Measurements from ENCODE around the gene OLIG2.

Gene OLIG2

DNA sequence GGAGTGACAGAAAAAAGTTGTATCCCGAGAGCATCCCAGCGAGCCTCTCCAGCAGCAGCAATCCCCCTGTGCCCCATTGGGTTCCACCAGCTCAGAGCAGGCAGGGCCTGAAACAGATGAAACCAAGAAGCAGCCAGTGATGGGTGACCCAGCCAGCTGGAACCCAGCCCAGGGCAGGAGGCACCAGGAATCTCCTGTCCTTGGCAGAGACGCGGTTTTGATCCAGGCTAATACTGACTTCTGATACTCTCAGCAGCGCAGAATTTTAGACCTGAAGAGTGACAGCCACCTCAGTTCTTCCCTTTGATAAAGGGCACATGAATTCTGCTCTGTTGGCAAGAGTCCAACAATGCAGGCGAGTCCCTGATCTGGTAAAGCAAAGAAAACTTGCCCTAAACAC is 32.8 kb downstream of the OLIG2 start:
- H3K27me3 ChIP-seq (ENCODE audit: control insufficient read depth in 1 of 2, insufficient read depth in 2 of 2, low read length in 2 of 2), result peaks cover 0 to 3% of the 10 kb centered on the region in 2 donors
- no peaks in the 10 kb centered on the region for H3K36me3 ChIP-seq (ENCODE audit: insufficient read depth, low read length)
- no peak overlapping the region for H3K27ac ChIP-seq (ENCODE audit: low read depth, low read length)
- no peak overlapping the region for H3K9ac ChIP-seq (ENCODE audit: low read length)
- H3K9me3 ChIP-seq (ENCODE audit: low read length), result no peaks in the 10 kb centered on the region
- no peaks in the 10 kb centered on the region for H3K4me1 ChIP-seq (ENCODE audit: insufficient read depth, low read length)
- no peak overlapping the region for H3K4me3 ChIP-seq (ENCODE audit: low read depth in 1 of 2, low read length in 2 of 2)

DNA sequence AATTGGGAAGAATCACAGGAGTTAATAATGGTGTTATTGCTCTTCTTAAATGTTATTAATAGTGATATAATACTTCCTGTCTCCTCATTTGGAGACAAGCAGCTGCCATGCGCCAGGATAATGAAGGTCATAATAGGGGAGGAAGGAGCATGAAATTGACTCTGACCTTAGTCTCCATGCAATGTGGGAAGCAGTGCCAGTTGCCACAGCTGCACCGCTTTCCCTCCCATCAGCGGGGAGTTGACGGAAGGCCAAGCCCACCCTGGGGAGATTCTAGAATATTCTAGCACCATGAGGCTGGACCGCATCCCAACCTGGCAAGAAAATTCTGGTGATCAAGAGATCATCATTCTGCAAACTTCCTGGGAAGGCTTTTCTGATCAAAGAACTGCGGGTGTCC is 33.2 kb downstream of the OLIG2 start:
- Histone ChIP-seq H3K9ac (ENCODE audit: low read length) (no peak overlapping the region), H3K4me3 (ENCODE audit: low read depth in 1 of 2, low read length in 2 of 2) (no peak overlapping the region), H3K36me3 (ENCODE audit: insufficient read depth, low read length) (no peaks in the 10 kb centered on the region), H3K27me3 (ENCODE audit: control insufficient read depth in 1 of 2, insufficient read depth in 2 of 2, low read length in 2 of 2) (peaks cover 4 to 7% of the 10 kb centered on the region in 2 donors), H3K9me3 (ENCODE audit: low read length) (no peaks in the 10 kb centered on the region), H3K27ac (ENCODE audit: low read depth, low read length) (no peak overlapping the region), H3K4me1 (ENCODE audit: insufficient read depth, low read length) (no peaks in the 10 kb centered on the region)

DNA sequence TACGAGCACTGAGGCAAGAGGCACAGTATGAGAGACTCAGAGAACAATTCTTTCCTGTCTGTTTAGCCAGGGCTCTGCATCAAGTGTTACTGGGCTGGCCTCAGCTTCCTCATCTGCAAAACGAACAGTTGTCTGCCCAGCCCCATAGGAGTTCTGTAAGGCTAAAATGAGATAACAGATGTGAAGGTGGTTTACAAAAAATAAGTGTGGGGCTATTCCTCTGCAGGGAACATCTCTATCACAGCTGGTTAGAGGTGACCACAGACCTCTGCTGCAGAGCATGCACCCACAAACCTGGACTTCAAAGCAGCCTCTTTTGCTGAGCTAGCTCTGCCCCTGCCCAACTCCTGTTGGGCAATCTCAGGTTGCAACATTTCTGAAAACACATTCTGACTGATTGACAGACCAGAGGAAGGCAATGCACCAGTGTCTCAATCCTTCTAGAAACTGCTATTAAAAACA is 33.7 kb downstream of the OLIG2 start:
- Histone ChIP-seq H3K4me1 (ENCODE audit: insufficient read depth, low read length) (no peaks in the 10 kb centered on the region), H3K27me3 (ENCODE audit: control insufficient read depth in 1 of 2, insufficient read depth in 2 of 2, low read length in 2 of 2) (peaks cover 4 to 9% of the 10 kb centered on the region in 2 donors), H3K4me3 (ENCODE audit: low read depth in 1 of 2, low read length in 2 of 2) (no peak overlapping the region), H3K36me3 (ENCODE audit: insufficient read depth, low read length) (no peaks in the 10 kb centered on the region), H3K27ac (ENCODE audit: low read depth, low read length) (no peak overlapping the region), H3K9ac (ENCODE audit: low read length) (no peak overlapping the region), H3K9me3 (ENCODE audit: low read length) (no peaks in the 10 kb centered on the region)

DNA sequence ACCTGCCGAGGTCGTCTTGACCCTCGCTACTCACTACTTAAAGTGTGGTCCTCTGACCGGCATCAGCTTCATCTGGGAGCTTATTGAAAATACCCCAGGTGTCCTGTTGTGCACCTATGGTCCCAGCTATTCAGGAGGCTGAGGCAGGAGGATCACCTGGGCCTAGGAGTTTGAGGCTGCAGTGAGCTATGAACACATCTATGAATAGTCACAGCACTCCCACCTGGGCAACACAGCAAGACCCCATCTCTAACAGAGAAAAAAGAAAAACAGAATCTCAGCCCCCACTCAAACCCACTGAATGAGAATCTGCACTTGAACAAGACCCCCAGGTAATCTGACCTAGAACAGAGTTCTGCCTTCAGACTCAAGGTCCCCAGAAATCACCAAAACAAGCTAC is 35.5 kb downstream of the OLIG2 start:
- Histone ChIP-seq H3K27me3 (ENCODE audit: control insufficient read depth in 1 of 2, insufficient read depth in 2 of 2, low read length in 2 of 2) (peaks cover 8 to 9% of the 10 kb centered on the region in 2 donors), H3K4me1 (ENCODE audit: insufficient read depth, low read length) (no peaks in the 10 kb centered on the region), H3K4me3 (ENCODE audit: low read depth in 1 of 2, low read length in 2 of 2) (no peak overlapping the region)

DNA sequence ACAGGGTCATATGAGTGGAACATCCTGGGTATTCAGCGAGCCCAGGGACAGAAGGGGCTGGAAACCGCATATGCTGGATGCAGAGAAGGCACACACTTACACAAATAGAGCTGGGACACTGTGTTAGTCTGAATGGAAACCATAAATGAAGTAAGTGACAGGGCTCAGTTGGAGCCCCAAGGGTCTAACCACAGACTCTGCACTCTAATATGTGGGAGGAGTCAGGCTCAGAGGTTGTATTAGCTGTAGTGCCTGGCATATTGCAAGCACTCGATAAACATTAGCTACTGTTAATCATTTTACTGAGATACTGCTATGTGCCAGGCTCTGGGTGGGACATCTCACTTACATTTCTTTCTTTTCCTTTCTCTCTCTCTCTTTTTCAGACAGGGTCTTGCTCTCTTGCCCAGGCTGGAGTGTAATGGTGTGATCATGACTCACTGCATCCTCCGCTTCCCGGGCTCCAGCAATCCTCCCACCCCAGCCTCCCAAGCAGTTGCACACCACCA is 37.7 kb downstream of the OLIG2 start:
- Histone ChIP-seq H3K27ac (ENCODE audit: low read depth, low read length) (no peak overlapping the region), H3K36me3 (ENCODE audit: insufficient read depth, low read length) (no peaks in the 10 kb centered on the region), H3K4me3 (ENCODE audit: low read depth in 1 of 2, low read length in 2 of 2) (no peak overlapping the region), H3K27me3 (ENCODE audit: control insufficient read depth in 1 of 2, insufficient read depth in 2 of 2, low read length in 2 of 2) (peaks cover 16 to 28% of the 10 kb centered on the region in 2 donors), H3K4me1 (ENCODE audit: insufficient read depth, low read length) (no peaks in the 10 kb centered on the region), H3K9me3 (ENCODE audit: low read length) (no peaks in the 10 kb centered on the region), H3K9ac (ENCODE audit: low read length) (no peak overlapping the region)

More for the DNA sequence above, 35.5 kb downstream of the OLIG2 start:
- no peak overlapping the region for H3K9ac ChIP-seq (ENCODE audit: low read length)
- H3K9me3 ChIP-seq (ENCODE audit: low read length), result no peaks in the 10 kb centered on the region
- H3K36me3 ChIP-seq (ENCODE audit: insufficient read depth, low read length), result no peaks in the 10 kb centered on the region
- H3K27ac ChIP-seq (ENCODE audit: low read depth, low read length), result no peak overlapping the region

DNA sequence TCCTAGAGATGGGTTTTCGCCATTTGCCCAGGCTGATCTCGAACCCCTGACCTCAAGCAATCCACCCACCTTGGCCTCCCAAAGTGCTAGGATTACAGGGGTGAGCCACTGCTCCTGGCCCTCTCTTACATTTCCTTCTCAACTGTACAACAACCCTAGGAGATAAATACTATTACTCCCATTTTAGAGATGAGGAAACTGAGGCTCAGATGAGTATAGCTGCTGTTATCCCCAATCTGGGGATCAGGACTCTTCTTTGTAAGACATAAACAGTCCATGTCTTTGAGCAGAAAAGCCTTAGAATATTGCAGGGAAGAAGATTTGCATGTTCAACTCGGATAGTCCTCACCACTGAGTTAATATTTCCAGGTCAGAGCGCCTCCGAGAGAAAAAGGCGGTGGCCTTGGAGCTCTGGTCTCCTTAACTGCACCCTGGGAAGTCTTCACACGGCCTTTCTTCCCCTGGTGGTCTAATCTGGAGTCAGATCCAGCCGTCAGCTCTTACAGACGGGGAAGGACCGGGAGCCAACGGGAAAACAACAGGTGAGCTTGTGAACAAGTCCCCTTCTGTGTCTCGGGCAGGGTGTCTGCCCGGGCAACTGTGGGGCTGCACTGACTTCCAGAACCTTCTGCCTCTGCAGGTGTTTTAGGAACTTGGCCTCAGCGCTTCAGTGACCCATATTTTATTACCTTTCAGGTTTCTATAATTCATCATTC is 38.3 kb downstream of the OLIG2 start:
- Histone ChIP-seq H3K4me3 (ENCODE audit: low read depth in 1 of 2, low read length in 2 of 2) (no peak overlapping the region), H3K36me3 (ENCODE audit: insufficient read depth, low read length) (no peaks in the 10 kb centered on the region), H3K4me1 (ENCODE audit: insufficient read depth, low read length) (no peaks in the 10 kb centered on the region), H3K9ac (ENCODE audit: low read length) (no peak overlapping the region), H3K27ac (ENCODE audit: low read depth, low read length) (no peak overlapping the region), H3K27me3 (ENCODE audit: control insufficient read depth in 1 of 2, insufficient read depth in 2 of 2, low read length in 2 of 2) (peaks cover 22 to 34% of the 10 kb centered on the region in 2 donors), H3K9me3 (ENCODE audit: low read length) (no peaks in the 10 kb centered on the region)

DNA sequence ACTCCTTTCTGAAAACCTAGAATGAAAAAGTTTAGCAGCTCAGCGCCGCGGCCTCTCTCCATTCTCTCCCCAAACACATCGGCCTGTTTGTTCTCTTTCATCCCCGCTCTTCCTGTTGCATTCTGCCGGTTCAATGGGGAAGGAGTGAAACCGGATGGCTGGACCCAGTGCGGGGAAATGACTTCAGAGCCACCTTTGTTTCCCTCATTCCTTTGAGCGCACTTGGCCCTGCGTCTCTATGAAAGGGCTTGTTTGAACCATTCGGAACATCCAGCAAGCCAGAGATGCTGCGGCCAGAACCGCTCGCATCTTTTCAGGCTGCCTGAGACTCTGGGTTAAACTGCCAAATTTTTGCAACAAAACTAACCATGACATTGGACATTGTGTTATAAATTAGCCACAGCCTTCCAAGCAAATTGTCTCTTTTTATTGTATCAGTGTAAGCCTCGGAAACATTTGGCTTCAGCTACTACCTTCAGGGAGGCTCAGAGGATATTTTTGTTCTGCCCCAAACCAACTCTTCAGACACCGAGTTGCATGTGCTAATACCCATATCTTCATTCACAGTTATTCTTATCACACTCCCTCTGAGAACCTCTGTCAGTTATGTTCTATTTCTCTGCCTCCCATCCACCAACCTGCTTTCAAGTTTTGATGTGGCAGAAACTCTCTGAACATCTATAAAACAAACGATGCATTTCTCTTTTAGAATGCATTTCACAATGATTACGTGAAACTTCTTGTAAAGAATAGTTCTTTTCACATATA is 39.1 kb downstream of the OLIG2 start:
- Histone ChIP-seq H3K9ac (ENCODE audit: low read length) (no peak overlapping the region), H3K9me3 (ENCODE audit: low read length) (no peaks in the 10 kb centered on the region), H3K36me3 (ENCODE audit: insufficient read depth, low read length) (no peaks in the 10 kb centered on the region), H3K27ac (ENCODE audit: low read depth, low read length) (no peak overlapping the region), H3K4me1 (ENCODE audit: insufficient read depth, low read length) (no peaks in the 10 kb centered on the region), H3K27me3 (ENCODE audit: control insufficient read depth in 1 of 2, insufficient read depth in 2 of 2, low read length in 2 of 2) (peaks cover 28 to 42% of the 10 kb centered on the region in 2 donors), H3K4me3 (ENCODE audit: low read depth in 1 of 2, low read length in 2 of 2) (no peak overlapping the region)

DNA sequence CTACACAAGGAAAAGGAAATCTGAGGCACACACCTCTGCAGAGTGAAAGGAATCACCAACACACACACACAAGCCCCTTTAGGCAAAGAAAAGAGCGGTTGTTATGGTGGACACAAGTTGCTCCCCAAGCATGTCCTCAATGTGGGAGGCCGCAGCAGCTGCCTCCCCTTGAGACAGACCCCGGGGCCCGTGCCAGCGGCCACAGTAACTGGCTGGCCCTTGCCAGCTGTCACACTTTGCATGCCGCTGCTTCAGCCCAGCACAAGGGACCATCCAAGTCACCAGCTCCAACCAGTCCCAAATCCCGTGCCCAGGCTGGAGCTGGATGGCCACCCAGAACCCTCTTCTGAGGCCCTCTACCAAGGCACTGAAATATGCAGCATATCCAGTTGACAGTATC is 41.3 kb downstream of the OLIG2 start:
- no peak overlapping the region for H3K27ac ChIP-seq (ENCODE audit: low read depth, low read length)
- no peaks in the 10 kb centered on the region for H3K4me1 ChIP-seq (ENCODE audit: insufficient read depth, low read length)
- H3K27me3 ChIP-seq (ENCODE audit: control insufficient read depth in 1 of 2, insufficient read depth in 2 of 2, low read length in 2 of 2), result peaks cover 38 to 62% of the 10 kb centered on the region in 2 donors
- no peak overlapping the region for H3K9ac ChIP-seq (ENCODE audit: low read length)
- H3K36me3 ChIP-seq (ENCODE audit: insufficient read depth, low read length), result no peaks in the 10 kb centered on the region
- H3K9me3 ChIP-seq (ENCODE audit: low read length), result no peaks in the 10 kb centered on the region
- no peak overlapping the region for H3K4me3 ChIP-seq (ENCODE audit: low read depth in 1 of 2, low read length in 2 of 2)

DNA sequence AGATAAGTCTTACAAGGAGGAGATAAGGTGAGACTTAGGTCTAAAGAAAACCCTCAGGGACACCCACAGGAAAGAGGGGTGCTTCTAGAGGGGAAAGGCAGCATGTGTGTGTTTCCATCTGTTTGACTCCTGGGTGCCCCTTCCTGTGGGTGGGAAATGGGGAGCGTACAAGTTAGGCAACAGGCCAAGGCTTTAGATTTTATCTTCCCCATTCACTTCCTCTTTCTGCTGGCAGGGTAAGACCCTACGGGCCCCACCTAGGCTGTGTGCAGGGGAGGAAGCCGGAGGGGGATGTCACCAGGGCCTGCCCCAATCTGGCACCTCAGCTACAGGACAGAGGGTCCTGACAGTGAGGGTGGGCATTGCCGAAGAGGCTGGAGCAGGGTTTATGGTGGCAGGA is 41.7 kb downstream of the OLIG2 start:
- H3K9me3 ChIP-seq (ENCODE audit: low read length), result no peaks in the 10 kb centered on the region
- no peak overlapping the region for H3K9ac ChIP-seq (ENCODE audit: low read length)
- H3K27ac ChIP-seq (ENCODE audit: low read depth, low read length), result no peak overlapping the region
- H3K4me1 ChIP-seq (ENCODE audit: insufficient read depth, low read length), result no peaks in the 10 kb centered on the region
- H3K27me3 ChIP-seq (ENCODE audit: control insufficient read depth in 1 of 2, insufficient read depth in 2 of 2, low read length in 2 of 2), result peaks cover 41 to 65% of the 10 kb centered on the region in 2 donors
- H3K4me3 ChIP-seq (ENCODE audit: low read depth in 1 of 2, low read length in 2 of 2), result no peak overlapping the region
- no peaks in the 10 kb centered on the region for H3K36me3 ChIP-seq (ENCODE audit: insufficient read depth, low read length)

DNA sequence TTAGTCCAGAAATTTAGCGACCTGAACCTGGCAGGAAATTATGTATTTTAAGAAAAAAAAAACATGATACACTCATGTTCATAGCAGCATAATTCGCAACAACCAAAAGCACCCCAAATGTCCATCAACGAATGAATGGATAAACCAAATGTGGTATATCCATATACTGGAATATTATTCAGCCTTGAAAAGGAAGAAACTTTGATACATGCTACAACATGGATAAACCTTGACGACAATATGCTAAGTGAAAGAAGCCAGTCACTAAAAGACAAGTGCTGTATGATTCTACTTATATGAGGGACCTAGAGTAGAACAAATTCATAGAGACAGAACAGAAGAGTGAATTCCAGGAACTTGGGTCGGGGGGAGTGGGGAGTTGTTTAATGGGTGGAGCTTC is 43.5 kb downstream of the OLIG2 start:
- Histone ChIP-seq H3K27me3 (ENCODE audit: control insufficient read depth in 1 of 2, insufficient read depth in 2 of 2, low read length in 2 of 2) (peaks cover 48 to 74% of the 10 kb centered on the region in 2 donors), H3K27ac (ENCODE audit: low read depth, low read length) (no peak overlapping the region), H3K9me3 (ENCODE audit: low read length) (no peaks in the 10 kb centered on the region), H3K9ac (ENCODE audit: low read length) (no peak overlapping the region), H3K36me3 (ENCODE audit: insufficient read depth, low read length) (no peaks in the 10 kb centered on the region), H3K4me1 (ENCODE audit: insufficient read depth, low read length) (no peaks in the 10 kb centered on the region), H3K4me3 (ENCODE audit: low read depth in 1 of 2, low read length in 2 of 2) (no peak overlapping the region)

DNA sequence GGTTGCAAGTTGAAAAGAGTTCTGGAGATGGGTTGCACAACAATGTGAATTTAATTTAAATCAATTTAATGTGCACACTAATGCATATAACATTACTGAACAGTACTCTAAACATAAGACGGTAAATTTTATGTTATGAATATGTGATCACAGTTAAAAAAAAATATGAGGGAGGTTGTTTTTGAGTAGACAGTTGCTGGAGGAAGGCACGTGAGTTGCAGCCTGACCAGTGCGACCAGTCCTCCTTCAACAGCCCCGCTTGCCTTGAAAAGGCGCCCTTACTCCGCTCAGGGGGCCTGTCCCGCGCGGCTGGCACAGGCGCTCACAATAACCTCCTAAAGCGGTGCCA is 43.9 kb downstream of the OLIG2 start:
- no peak overlapping the region for H3K9ac ChIP-seq (ENCODE audit: low read length)
- H3K27me3 ChIP-seq (ENCODE audit: control insufficient read depth in 1 of 2, insufficient read depth in 2 of 2, low read length in 2 of 2), result peaks cover 52 to 78% of the 10 kb centered on the region in 2 donors
- no peaks in the 10 kb centered on the region for H3K36me3 ChIP-seq (ENCODE audit: insufficient read depth, low read length)

More for the DNA sequence above, 43.9 kb downstream of the OLIG2 start:
- H3K4me3 ChIP-seq (ENCODE audit: low read depth in 1 of 2, low read length in 2 of 2), result no peak overlapping the region
- H3K9me3 ChIP-seq (ENCODE audit: low read length), result no peaks in the 10 kb centered on the region
- H3K27ac ChIP-seq (ENCODE audit: low read depth, low read length), result no peak overlapping the region
- H3K4me1 ChIP-seq (ENCODE audit: insufficient read depth, low read length), result no peaks in the 10 kb centered on the region
